GM15510 (cell line): ENCODE data around the gene ZNF266.

Experiments
- POLR2A ChIP-seq: IDR thresholded peaks from 3 replicates; pipeline ENCODE4 v1.6.1; 2011; ENCODE audit warnings: borderline replicate concordance; ENCODE audit not compliant: insufficient read length; ENCODE audit errors: extremely low read depth

The ZNF266 gene

DNA sequence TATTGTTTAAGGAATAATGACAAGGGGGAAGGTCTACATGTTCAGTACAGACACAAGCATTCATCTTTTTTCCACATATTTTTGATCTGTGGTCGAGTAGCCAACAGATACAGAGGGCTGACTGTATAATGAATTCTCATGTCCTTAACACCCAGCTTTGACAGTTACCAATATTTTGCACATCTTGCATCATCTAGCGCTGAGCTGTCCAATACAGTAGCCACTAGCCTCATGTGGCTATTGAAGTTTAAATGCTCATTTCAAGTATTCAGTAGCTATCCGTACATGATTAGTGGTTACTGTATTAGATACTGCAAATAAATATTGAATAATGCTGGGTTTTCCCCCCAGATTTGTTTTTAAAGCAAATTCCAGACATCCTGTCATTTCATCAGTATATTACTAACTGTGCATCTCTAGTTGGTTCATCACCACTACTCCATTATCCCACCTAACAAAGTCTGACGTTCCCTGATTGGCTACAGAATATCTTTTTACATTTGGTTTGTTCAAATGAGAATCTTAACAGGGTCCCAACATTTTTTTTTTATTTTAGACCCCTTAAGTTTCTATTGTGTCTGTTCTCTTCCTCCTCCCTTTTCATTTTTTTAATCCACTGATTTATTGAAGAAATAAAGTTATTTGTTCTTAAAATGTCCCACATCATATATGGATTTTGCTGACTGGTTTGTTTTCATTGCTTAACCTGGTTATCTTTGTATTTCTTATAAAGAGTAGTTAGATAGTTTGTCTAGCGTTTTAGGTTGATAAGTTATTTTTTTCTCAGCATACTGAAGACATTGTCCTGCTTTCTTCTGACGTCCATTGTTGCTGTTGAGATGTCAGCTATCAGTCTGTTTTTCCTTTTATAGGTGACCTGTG, 64.4 kb downstream of the ZNF266 start:
- no peak for TF ChIP-seq POLR2A

DNA sequence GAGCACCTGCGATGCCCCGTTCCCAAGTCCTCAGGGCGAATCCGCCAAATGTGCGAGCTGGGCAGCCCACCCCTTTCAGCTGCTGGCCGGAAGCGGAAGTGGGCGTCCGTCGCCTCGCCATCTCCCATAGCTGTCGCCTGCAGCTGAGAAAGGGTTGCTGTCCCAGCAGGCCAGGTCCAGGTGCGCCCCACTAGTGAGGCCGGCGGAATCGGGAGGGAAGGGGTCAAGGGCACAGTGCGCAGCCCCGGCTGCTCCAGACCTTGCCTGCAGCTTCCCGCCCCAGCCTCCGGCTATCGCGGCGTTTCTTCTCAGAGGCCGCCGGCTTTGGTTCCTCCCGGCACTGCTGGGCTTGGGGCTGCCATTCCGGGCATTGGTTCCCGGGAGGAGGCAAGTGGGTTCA, 72.5 kb downstream of the ZNF266 start, which contains the start of gene ZNF177:
ZNF177 (plus strand) TSS at position 109 of the 400 bp plus-strand sequence. CDS start 15,299 bp downstream, outside the sequence.
- no peak for TF ChIP-seq POLR2A
